HEK293T (cell line): ENCODE measurements around the gene TMEM130.
A peak's percentile ranks its signal among the peaks of the same experiment; 100 is the strongest.

Source experiments
- CTCF ChIA-PET: fragments of 350-600 bp; formaldehyde crosslinking; extraction: SDS; loops from one replicate; lab custom pipeline; 2021; ENCODE audit warnings: antibody characterized with exemption, inconsistent platforms; lab: Yijun Ruan, JAX
- POLR2A ChIA-PET: fragments of 350-600 bp; formaldehyde crosslinking; extraction: SDS; loops from one replicate; lab custom pipeline; 2020; ENCODE audit warnings: antibody characterized with exemption, inconsistent platforms; lab: Yijun Ruan, JAX
- DNase-seq: peaks from one replicate; pipeline ENCODE4 v3.0.0; 2012; ENCODE audit warnings: mixed read lengths; ENCODE audit errors: extremely low spot score
- ARNT ChIP-seq: fragments of 450-650 bp; IDR thresholded peaks from 2 replicates; pipeline ENCODE4 v1.6.1; 2017; ENCODE audit warnings: mild to moderate bottlenecking
- BHLHE40 ChIP-seq: fragments of 450-650 bp; IDR thresholded peaks from 2 replicates; pipeline ENCODE4 v1.6.1; 2016; ENCODE audit warnings: mild to moderate bottlenecking, moderate library complexity, borderline replicate concordance
- CTBP1 ChIP-seq: fragments of 450-650 bp; IDR thresholded peaks from 2 replicates; pipeline ENCODE4 v1.6.1; 2016; ENCODE audit warnings: borderline replicate concordance
- ELF4 ChIP-seq: fragments of 450-650 bp; IDR thresholded peaks from 2 replicates; pipeline ENCODE4 v1.6.1; 2017; ENCODE audit warnings: antibody characterized with exemption
- FOXA1 ChIP-seq: fragments of 450-650 bp; IDR thresholded peaks from 2 replicates; pipeline ENCODE4 v1.6.1; 2016; ENCODE audit warnings: mild to moderate bottlenecking
- FOXK2 ChIP-seq: fragments of 450-650 bp; IDR thresholded peaks from 2 replicates; pipeline ENCODE4 v1.6.1; 2016; ENCODE audit warnings: mild to moderate bottlenecking
- FOXM1 ChIP-seq: fragments of 450-650 bp; IDR thresholded peaks from 2 replicates; pipeline ENCODE4 v1.6.1; 2017; ENCODE audit warnings: mild to moderate bottlenecking, borderline replicate concordance
- HDGF ChIP-seq: fragments of 450-650 bp; IDR thresholded peaks from 2 replicates; pipeline ENCODE4 v1.6.1; 2017; ENCODE audit warnings: antibody characterized with exemption, borderline replicate concordance
- L3MBTL2 ChIP-seq: fragments of 450-650 bp; conservative IDR thresholded peaks from 2 replicates; pipeline ENCODE4 v1.6.1; 2016; ENCODE audit warnings: mild to moderate bottlenecking
- LEF1 ChIP-seq: fragments of 450-650 bp; IDR thresholded peaks from 2 replicates; pipeline ENCODE4 v1.6.1; 2017; ENCODE audit warnings: mild to moderate bottlenecking, borderline replicate concordance
- NFRKB ChIP-seq: fragments of 450-650 bp; IDR thresholded peaks from 2 replicates; pipeline ENCODE4 v1.6.1; 2016; ENCODE audit warnings: mild to moderate bottlenecking, moderate library complexity
- PKNOX1 ChIP-seq: fragments of 450-650 bp; IDR thresholded peaks from 2 replicates; pipeline ENCODE4 v1.6.1; 2016
- SP1 ChIP-seq: fragments of 450-650 bp; IDR thresholded peaks from 2 replicates; pipeline ENCODE4 v1.6.1; 2017
- SUZ12 ChIP-seq: fragments of 450-650 bp; IDR thresholded peaks from 2 replicates; pipeline ENCODE4 v1.6.1; 2016; ENCODE audit warnings: mild to moderate bottlenecking
- TARDBP ChIP-seq: fragments of 450-650 bp; IDR thresholded peaks from 2 replicates; pipeline ENCODE4 v1.6.1; 2016
- ZNF384 ChIP-seq: fragments of 450-650 bp; IDR thresholded peaks from 2 replicates; pipeline ENCODE4 v1.6.1; 2016

Gene TMEM130

GRCh38 chr7:98840722-98841121 lies 29.1 kb downstream of the TMEM130 start:
- no peak for TF ChIP-seq PKNOX1
- CTCF ChIA-PET, result interaction anchor here (0.5 to 2.2 kb wide), 12 partner anchors 9 to 423 kb away, joined by 3 to 17 read pairs (median 4); partner anchors contain the start of gene TRRAP
- POLR2A ChIA-PET, result no interaction called here
- DNase-seq, result no peak

GRCh38 chr7:98840096-98840495 lies 29.7 kb downstream of the TMEM130 start:
- CTCF ChIA-PET, result interaction anchor here (0.5 to 2.2 kb wide), 6 partner anchors 9 to 98 kb away, joined by 3 to 17 read pairs (median 6); no protein-coding TSS in a partner anchor
- no peak for DNase-seq
- TF ChIP-seq SP1 (no peak), FOXM1 (no peak), ARNT (no peak), PKNOX1 (no peak), BHLHE40 (no peak), ELF4 (no peak), FOXK2 (no peak), HDGF (no peak), LEF1 (no peak), TARDBP (no peak), SUZ12 (no peak), ZNF384 (no peak), NFRKB (no peak), L3MBTL2 (no peak), CTBP1 (no peak)
- POLR2A ChIA-PET, result no interaction called here

GRCh38 chr7:98837630-98837972 lies 32.2 kb downstream of the TMEM130 start:
- DNase-seq, result no peak
- TF ChIP-seq L3MBTL2, result peak; percentile 10; the same call in 1 of the 2 replicates
- TF ChIP-seq ZNF384, result 0 out of 2 replicates have a peak, but pooled peaks have one; percentile 40
- no peak for TF ChIP-seq ELF4
- ChIA-PET POLR2A (no interaction called here), CTCF (interaction anchor here (0.6 to 1.4 kb wide), 8 partner anchors 11 to 543 kb away, joined by 3 to 9 read pairs (median 3); no protein-coding TSS in a partner anchor)

- no peak for TF ChIP-seq LEF1
- no peak for TF ChIP-seq HDGF
- peak; percentile 59 for TF ChIP-seq PKNOX1
- TF ChIP-seq TARDBP, result no peak
- peak; percentile 30; the same call in 1 of the 2 replicates for TF ChIP-seq CTBP1
- POLR2A ChIA-PET, result no interaction called here
- peak; percentile 71 for DNase-seq
- CTCF ChIA-PET, result interaction anchor here (0.6 to 1.8 kb wide), 8 partner anchors 12 to 435 kb away, joined by 3 to 9 read pairs (median 4); partner anchors contain the start of gene BAIAP2L1
Observed at GRCh38 chr7:98836811-98837629, 32.8 kb downstream of the TMEM130 start.

- TF ChIP-seq SUZ12 (no peak), LEF1 (no peak), HDGF (no peak), FOXA1 (no peak), TARDBP (no peak), PKNOX1 (no peak), ZNF384 (no peak)
- POLR2A ChIA-PET, result no interaction called here
- CTCF ChIA-PET, result interaction anchor here (1.0 to 1.3 kb wide), 2 partner anchors 89 to 434 kb away, joined by 5 to 6 read pairs; partner anchors contain the start of gene BAIAP2L1
- DNase-seq, result no peak
Observed at GRCh38 chr7:98834949-98835348, 34.9 kb downstream of the TMEM130 start.

GRCh38 chr7:98833022-98833421 lies 36.8 kb downstream of the TMEM130 start:
- DNase-seq, result no peak
- CTCF ChIA-PET, result interaction anchor here (0.7 to 2.4 kb wide), 4 partner anchors 12 to 415 kb away, joined by 4 to 20 read pairs (median 4); no protein-coding TSS in a partner anchor
- TF ChIP-seq LEF1 (no peak), ZNF384 (no peak), L3MBTL2 (no peak), NFRKB (no peak), FOXK2 (no peak), ELF4 (no peak), TARDBP (no peak), BHLHE40 (no peak), SUZ12 (no peak), FOXM1 (no peak), CTBP1 (no peak), SP1 (no peak)
- POLR2A ChIA-PET, result no interaction called here
